HG03060 (cell line): ENCODE data around the gene CHMP2A.
"Not testable (repeated sequence)": the region's sequence is repeated elsewhere in the genome, so short reads cannot be mapped to it uniquely, and the experiment has no call there.

Experiments
- ATAC-seq: cut with Tn5 transposase; IDR thresholded peaks from one replicate; pipeline ENCODE4 v1.9.1; 2021; ENCODE audit warnings: low read depth, moderate number of reproducible peaks; ENCODE audit not compliant: unreplicated experiment

CHMP2A gene

DNA sequence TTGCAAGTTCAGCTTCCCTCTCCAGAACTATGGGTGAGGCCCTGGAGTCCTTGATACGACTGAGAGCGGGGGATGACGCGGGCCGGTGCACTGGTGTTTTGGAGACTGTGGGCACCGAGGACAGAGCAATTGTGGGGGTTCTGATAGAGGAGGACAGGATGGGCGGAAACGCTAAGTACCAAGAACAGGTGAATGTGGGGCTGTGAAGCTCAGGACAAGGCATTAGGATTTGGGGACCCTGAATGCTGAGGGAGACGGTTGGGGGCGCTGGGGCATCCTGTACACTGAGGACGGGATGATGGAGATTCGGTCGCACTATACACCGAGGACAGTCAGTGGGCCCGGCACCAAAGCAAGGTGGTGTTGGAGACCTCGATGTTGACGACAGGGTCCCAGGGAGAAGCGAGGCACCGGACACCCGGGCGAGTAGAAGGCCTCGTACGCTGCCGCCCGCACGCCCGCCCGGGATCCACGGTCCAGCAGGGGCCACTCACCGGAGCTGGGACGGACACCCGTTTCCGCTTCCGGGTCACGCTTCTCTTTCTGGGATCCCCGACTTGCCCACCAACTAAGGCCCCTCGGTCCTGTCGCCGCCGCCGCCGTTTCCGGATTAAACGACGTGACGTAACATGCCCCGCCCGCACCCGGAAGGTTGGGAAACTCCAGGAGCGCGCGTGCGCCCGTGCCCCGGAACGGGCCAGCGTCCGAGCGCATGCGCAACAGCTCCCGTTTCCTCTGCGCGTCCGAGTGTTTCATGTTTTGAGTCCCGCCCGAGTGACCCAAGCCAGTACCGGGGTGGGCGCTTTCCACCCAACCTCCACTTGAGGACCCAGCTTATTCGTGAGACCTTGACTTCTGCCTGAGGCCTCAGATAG is at the start of gene CHMP2A:
CHMP2A (minus strand) TSS at position 612 of the 875 bp plus-strand sequence. CDS start 893 bp downstream, outside the sequence.
- no peak for ATAC-seq

DNA sequence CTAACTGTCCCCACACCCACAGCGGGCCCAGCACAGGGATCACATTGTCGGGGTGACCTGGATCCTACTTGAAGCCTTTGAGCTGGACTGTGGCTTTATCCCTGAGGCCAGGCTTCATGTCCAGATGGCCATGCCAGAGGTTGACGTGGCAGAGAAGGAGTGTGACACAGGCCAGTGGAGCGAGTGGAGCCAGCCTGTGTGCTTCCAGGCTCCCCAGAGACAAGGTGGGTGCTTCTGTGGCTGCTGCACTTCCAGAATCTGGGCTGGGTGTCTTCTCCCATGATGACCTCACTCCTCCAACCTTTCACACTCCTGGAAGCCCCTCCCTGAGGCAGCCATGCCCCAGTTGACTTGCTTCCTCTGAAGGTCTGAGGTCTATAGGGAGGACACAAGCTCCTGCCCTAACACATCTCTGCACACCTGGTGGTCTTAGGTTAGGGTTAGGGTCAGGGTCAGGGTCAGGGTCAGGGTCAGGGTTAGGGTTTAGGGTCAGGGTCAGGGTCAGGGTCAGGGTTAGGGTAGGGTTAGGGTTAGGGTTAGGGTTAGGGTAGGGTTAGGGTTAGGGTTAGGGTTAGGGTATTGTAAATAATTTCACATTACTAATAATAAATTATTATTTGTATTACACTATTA is 31.3 kb upstream of the CHMP2A start:
- no peak for ATAC-seq

DNA sequence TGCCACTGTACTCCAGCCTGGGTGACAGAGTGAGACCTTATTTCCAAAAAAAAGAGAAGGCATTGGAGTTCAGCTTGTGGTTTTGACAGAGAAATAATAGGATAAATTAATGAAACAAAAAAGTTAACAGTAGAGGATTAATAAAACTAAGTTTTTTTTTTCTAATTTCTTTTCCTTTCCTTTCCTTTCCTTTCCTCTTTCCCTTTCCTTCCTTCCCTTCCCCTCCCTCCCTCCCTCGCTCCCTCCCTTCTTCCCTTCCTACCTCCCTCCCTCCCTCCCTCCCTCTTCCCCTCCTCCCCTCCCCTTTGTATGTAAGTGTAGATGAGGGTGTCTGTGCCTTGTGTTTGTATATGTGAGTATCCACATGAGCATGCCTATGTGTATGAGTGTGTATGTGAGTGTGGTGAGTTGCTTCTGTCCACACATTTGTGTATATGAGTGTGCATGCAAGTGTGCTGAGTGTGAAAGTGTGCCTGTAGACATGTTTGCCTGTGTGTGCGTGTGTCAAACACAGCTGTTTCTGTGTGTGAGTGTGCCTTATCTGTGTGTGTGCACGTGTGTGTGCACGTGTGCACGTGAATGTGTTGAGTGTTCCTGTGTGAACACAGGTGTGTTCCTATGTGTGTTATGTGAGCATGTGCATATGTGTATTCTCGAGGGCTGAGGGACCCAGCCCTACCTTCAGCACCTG is 30.7 kb upstream of the CHMP2A start:
- ATAC-seq: no peak

DNA sequence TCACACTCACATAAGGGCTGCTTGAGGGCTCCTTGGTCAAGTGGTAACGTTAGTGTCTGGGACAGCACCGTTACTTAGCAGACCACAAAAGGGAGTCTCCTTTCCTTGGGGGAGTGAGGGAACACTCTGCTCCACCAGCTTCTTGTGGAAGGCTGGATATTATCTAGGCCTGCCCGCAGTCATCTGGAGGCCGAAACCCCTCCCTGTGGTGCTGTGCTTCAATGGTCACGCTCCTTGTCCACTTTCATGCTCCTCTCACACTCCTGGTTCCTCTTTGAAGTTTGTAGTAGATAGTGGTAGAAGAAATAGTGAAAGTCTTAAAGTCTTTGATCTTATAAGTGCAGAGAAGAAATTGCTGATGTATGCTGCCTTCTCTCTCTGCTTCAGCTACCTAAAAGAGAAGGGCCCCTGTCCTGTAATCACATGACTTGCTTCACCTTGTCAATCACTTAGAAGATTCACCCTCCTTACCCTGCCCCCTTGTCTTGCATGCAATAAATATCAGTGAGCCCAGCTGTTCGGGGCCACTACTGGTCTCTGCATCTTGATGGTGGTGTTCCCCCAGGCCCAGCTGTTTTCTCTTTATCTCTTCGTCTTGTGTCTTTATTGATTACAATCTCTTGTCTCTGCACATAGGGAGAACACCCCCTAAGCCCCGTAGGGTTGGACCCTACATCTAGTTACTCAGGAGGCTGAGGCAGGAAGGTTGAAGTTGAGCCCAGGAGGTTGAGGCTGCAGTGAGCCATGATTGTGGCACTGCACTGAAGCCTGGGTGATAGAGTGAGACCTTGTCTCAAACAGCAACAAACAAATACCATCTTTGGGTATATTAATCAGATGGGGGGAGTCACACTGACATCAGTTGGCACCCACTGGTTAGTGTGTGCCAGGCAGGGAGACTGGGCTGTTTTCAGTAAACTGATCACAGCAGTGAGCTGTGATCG is 29.9 kb upstream of the CHMP2A start:
- ATAC-seq: no peak

DNA sequence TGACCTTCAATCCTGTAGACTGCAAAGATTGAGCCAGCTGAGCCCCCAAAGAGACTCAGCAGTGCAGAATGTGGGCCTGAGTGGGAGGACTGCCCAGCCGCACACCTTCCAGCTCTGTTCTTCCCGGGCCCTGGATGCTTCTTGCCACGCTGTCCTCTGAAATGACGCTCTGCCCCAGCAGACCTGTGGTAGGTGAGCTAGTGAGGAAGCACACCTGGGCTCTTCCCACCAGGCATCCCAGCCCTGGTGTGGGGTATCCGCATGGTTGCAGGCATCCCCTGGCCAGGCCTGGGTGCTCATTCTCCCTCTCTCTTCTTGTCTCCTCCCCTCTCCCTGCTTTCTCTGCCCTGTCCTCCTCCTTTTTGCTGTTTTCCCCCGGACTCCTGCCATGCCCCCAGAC is 28.1 kb upstream of the CHMP2A start:
- no peak for ATAC-seq

DNA sequence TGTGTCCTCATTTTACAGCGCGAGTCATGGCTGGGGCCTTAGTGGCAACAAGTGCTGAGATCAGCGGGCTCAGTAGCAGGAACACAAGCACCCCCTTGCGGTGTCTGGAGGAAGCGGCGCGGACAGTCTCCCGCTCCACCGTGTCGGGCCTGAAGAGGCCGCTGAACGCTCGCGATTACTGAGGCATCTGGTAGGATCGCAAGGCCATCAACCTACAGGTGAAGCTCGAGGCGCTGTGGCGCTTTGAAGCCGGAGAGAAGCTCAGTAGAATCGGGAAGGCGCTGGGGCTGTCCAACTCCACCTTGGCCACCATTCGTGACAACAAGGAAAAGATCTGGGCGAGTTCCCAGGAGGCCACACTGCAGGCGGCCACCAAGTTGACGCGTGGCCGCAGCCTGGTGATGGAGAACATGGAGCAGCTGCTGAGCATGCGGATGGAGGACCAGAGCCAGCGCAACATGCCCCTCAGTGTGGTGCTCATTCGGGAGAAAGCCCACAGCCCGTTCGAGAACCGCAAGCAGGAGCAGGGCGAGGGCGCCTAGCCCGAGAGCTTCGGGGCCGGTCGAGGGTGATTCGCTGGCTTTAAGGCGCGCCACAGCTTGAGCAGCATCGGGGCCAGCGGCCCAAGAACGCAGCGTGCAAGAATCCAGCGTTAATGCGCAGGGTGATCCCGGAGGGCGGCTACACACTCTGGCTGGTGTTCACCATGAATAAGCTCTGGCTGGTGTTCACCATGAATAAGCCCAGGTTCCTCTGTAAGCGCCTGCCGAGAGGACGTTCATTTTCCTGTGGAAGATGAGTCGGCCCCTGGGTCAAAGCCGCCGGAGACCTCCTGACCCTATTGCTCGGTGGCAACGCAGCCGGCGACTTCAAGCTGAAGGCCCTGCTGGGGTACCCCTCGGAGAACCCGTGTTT is 26.6 kb upstream of the CHMP2A start:
- no peak for ATAC-seq

DNA sequence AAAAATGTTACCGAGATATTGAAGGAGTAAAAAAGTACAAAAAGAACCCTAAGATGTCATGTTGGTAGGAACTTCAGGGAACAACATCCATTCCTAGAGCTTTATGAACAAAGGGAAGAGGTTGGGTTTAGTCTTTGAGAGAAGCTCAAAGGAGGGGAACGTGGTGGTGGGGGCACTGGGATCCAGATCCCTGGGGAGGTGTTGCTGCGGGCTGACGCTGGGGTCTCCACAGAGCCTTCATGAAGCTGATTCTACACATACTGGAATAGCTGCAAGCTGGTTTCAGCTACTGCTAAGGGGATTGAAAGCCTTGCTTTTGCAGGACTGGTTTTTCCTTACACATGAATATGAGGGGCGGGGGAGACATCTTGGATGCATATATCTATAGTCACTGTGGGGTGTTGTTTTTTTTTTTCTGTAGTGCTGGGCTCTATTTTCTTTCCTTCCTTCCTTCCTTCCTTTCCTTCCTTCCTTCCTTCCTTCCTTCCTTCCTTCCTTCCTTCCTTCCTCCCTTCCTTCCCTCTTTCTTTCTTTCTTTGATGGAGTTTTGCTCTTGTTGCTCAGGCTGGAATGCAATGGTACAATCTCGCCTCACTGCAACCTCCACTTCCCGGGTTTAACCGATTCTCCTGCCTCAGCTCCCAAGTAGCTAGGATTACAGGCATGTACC is 24.7 kb upstream of the CHMP2A start:
- no peak for ATAC-seq

DNA sequence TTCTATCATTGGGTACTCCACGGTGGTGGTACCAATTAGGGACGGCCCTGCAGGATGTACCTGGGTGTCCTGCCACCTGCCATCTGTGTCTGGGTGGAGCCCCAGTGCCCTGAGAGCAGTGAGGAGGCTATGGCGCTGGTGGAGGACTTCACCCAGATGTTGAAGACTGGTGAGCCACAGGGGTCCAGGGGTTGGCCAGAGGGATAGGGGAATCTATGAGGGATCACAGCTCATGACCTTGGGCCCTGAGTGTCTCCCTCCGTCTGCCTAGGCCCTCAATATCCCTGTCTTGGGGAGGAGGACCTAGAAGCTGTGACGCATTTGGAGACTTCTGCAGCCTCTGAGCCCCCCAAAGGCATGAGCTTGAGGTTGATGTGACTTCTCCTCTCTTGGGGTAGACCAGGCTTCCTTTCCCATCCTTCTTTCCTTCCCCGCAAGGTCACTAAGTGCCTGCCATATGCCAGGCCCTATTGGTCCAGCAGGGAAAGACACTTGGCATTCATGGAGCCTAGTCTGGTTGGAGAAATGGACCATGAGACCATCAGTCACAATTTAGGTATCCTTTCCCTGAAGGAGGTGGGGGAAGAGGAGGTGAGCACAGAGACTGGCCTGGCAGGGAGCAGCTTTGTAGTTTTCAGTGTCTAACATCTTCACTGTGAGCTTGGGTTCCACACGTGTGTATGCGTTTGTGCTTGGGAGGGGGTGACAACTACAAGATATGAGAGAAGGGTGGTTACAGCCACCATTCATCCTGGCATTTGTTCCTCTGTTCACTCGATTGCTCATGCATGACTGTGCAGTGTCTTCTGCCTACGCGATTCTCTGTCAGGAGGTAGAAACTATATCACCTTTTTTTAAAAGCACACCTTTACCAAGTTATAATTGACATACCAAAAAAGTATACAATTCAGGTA is 23.4 kb upstream of the CHMP2A start:
- no peak for ATAC-seq

DNA sequence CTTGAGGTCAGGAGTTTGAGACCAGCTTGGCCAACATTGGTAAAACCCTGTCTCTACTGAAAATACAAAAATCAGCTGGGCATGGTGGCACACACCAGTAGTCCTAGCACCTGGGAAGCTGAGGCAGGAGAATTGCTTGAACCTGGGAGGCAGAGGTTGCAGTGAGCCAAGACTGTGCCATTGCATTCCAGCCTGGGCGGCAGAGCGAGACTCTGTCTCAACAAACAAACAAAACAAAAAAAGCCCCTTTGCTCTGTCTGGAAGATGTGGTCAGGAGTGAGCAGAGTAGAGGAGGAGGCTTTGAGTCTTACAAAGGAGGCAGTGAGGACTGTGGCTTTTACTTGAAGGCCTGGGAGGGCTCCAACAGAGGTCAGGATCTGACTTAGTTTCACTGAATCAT is 22.7 kb upstream of the CHMP2A start:
- ATAC-seq: not testable (repeated sequence)

DNA sequence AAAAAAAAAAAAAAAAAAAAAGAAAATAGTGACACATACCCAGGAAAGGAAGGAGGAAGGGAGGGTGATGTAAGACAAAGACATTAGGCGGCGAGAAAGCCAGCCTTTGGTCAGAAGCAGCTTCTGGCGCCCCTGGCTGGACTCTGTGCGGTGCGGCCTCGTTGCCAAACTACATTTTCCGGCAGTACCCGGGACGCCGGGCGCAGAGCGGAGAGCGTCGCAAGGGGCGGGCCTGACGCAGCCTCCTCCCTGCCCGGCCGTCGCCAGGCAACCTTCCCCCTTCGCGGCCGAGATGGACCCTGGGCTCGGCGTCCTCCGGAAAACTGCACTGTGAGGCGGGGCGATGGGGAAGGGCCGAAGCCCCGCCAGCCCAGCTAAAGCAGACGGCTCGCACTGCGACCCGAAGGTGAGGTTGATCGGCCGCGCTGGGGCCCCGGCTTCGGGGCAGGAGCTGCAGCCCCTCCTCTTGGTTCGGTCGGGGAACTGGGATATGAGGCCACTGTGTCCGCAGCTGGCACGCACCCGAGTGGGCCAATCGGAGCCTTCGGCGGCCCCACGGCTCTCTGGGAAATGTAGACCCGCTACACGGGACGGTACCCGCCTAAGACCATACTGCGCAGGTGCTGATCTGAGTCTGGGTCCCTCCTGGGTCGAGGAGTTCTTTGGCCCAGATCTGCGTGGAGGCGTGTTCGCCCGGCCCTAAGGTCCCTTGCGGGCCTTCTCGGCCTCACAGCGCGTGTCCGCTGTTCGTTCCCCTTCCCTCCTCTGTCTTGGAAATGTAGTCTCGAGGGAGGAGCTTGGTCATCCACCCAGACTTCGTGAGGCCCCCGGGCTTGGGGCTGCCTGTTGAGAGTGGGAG is 20.5 kb upstream of the CHMP2A start:
- ATAC-seq: peak; percentile 30

DNA sequence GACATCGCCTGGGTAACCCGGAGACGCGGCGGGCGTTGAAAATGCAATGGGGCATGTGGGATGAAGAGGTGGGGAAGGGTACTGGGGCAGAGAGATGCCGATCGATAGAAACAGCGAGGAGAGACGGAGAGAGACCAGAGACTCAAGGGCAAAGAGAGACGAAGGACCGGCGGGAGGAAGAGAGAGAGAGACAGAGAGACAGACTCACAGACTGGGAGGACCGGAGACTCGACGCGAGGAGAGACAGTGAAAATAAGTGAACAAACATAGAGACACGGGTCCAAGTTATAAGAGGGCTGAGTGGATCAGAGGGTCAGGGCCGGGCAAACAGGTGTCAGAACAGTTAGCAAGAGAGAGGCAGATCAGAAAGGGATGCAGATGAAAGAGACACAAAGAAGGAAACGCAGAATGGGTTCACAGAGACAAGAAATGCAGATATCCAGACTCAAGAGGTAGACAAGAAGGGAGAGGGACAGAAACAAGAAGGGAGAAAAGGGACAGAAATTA is 18.8 kb upstream of the CHMP2A start:
- no peak for ATAC-seq

DNA sequence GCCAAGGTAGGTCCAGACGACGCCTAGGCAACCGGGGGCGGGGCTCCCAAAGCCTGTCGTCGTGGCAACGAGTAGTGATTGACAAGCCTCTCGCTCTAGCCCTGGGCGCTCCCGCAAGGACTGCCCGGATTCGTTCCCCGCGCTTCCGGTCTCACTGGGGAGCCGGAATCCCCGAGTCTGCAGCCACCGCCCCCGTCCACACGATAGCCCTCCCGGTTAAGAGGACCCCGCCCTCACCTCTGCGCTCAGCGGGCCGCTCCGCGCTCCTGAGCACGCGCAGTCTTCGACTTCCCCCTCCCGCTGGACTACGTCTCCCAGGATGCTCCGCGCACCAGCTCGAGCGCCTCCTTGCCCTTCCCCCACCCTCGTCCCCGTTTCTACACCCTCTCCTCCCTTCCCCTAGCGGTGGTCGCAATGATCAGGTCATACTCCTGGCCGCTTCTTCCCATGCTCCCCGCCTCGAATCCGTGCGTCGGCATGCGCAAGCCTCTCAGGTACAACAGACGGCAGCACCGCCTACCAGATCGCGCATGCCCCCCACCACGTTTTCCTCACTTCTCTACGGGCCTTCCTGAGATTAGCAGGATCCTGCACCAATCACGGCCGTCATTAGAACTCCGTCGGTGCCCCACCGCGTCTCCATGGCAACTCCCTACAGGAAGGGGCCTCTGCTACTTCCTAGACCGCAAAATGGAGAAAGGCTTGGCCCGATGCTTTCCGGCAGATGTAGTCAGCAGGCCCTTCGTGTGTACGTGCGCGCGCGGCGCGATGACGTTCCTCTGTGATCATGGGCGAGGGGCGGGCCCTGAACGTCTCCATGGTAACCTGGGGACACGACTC is 18.1 kb upstream of the CHMP2A start, which contains the start of gene MZF1:
MZF1 (minus strand) TSS at position 518 of the 840 bp plus-strand sequence. CDS start 1,946 bp downstream, outside the sequence.
- ATAC-seq: peak; percentile 40

DNA sequence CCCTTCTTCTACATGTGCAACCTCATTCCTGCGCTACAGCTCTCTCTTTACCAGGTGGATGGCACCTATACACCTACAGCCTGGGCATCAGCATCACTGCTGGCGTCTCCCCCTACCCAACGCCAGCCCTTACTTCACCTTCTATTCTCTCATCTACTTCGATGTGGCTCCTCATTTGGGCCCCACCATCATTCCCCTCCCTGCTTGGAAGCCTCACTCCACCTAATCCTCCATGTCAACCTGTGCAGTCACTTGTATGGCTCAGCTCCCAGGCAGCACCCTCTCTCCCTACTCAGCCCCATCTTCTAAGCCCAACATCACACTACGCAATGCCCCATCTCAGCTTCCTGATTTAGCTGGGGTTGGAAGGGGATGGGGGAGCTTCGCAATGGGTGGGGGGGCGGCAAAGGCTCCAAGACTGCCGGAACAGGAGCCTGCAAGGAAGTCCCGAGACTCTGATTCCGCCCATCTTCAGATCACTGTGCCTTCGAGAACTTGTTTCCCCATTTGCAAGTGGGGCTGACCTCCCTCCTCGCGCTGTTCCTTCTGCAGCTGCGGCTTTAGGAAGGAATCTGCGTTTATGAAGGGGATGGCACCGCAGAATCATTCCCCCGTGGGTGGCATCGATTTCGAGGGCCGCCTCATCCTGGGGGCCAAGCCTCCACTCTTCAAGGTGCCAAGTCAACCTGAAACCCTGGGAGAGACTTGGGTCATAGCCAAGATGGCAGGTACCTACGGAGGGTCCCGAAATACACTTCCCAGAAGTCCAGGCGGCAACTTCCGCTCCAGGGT is 17.3 kb upstream of the CHMP2A start:
- no peak for ATAC-seq

DNA sequence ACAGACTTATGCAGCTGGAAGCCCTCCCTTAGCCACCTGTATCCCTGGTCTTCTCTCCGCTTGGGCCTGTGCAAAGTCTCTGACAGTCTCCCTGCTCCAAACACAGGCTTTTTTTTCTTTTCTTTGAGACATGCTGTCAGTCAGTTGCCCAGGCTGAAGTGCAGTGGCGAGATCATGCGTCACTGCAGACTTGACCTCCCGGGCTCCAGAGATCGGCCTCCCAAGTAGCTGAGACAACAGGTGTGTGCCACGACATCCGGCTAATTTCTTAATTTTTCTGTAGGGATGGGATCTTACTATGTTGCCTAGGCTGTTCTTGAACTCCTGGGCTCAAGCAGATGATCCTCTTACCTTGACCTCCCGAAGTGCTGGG is 16.7 kb upstream of the CHMP2A start:
- no peak for ATAC-seq
